ENCODE results near the gene LSG1. TPM values are rescaled to one million over a fixed set of nuclear protein-coding genes. Genes with fewer than 3 reads are reported as not detected.
A peak's percentile ranks its signal among the peaks of the same experiment; 100 is the strongest.
"Not testable (repeated sequence)": the region's sequence is repeated elsewhere in the genome, so short reads cannot be mapped to it uniquely, and the experiment has no call there.

Gene LSG1
- total RNA-seq, 1 experiment from 2014 or later: 34.9 TPM

- no peak for DNase-seq (ENCODE audit: extremely low read depth, low read depth)
These were observed 13.3 kb downstream of the LSG1 start for GRCh38 chr3:194658477-194659242.

- DNase-seq (ENCODE audit: extremely low read depth, low read depth): no peak
These were observed 14.6 kb downstream of the LSG1 start for GRCh38 chr3:194657439-194657838.

- DNase-seq (ENCODE audit: extremely low read depth, low read depth): no peak
These were observed 17.5 kb downstream of the LSG1 start for GRCh38 chr3:194654443-194654842.

- DNase-seq (ENCODE audit: extremely low read depth, low read depth): no peak
These were observed 24.2 kb downstream of the LSG1 start for GRCh38 chr3:194647747-194648146.

GRCh38 chr3:194642769-194643168 is 29.2 kb downstream of the LSG1 start:
- no peak for DNase-seq (ENCODE audit: extremely low read depth, low read depth)

- no peak for DNase-seq (ENCODE audit: extremely low read depth, low read depth)
These were observed 31.2 kb downstream of the LSG1 start for GRCh38 chr3:194640829-194641228.

- no peak for DNase-seq (ENCODE audit: extremely low read depth, low read depth)
These were observed 32.9 kb downstream of the LSG1 start for GRCh38 chr3:194638991-194639605.

GRCh38 chr3:194637541-194638400 is 34.2 kb downstream of the LSG1 start:
- no peak for DNase-seq (ENCODE audit: extremely low read depth, low read depth)

- no peak for DNase-seq (ENCODE audit: extremely low read depth, low read depth)
These were observed 34.9 kb downstream of the LSG1 start for GRCh38 chr3:194637066-194637465.

GRCh38 chr3:194633349-194634004 is 38.5 kb downstream of the LSG1 start, which contains the start of gene TMEM44:
Gene TMEM44, minus strand, starts transcription at chr3:194633419. Its CDS starts 204 bp downstream, at chr3:194633215.
- peak; percentile 55 for DNase-seq (ENCODE audit: extremely low read depth, low read depth)

- no peak for DNase-seq (ENCODE audit: extremely low read depth, low read depth)
These were observed 39.1 kb downstream of the LSG1 start for GRCh38 chr3:194632809-194633348.

GRCh38 chr3:194632226-194632808 is 39.7 kb downstream of the LSG1 start:
- no peak for DNase-seq (ENCODE audit: extremely low read depth, low read depth)

- no peak for DNase-seq (ENCODE audit: extremely low read depth, low read depth)
These were observed 40.3 kb downstream of the LSG1 start for GRCh38 chr3:194631696-194632095.

- DNase-seq (ENCODE audit: extremely low read depth, low read depth): not testable (repeated sequence)
These were observed 41.3 kb downstream of the LSG1 start for GRCh38 chr3:194630681-194631080.

GRCh38 chr3:194624956-194625355 is 47.0 kb downstream of the LSG1 start:
- no peak for DNase-seq (ENCODE audit: extremely low read depth, low read depth)

GRCh38 chr3:194623449-194624290 is 48.3 kb downstream of the LSG1 start:
- no peak for DNase-seq (ENCODE audit: extremely low read depth, low read depth)

GRCh38 chr3:194622621-194623340 is 49.2 kb downstream of the LSG1 start:
- no peak for DNase-seq (ENCODE audit: extremely low read depth, low read depth)

- DNase-seq (ENCODE audit: extremely low read depth, low read depth): no peak
These were observed 50.0 kb downstream of the LSG1 start for GRCh38 chr3:194621947-194622346.
